GM04503 (cell line): ENCODE results near the gene GLI1.
"Not testable (repeated sequence)": the region's sequence is repeated elsewhere in the genome, so short reads cannot be mapped to it uniquely, and the experiment has no call there.

ENCODE experiments used
- DNase-seq: peaks from one replicate; pipeline ENCODE4 v3.0.0-alpha.2; 2012; ENCODE audit warnings: low read depth

GLI1 gene

GRCh38 chr12:57459750-57460467 is at the start of gene GLI1:
GLI1 (plus strand) TSS chr12:57459785; CDS start chr12:57463692, 3,907 bp downstream.
- no peak for DNase-seq

GRCh38 chr12:57410534-57410933 is 49.1 kb upstream of the GLI1 start:
- DNase-seq, result no peak

GRCh38 chr12:57414160-57414559 is 45.4 kb upstream of the GLI1 start:
- not testable (repeated sequence) for DNase-seq

GRCh38 chr12:57415088-57415487 is 44.5 kb upstream of the GLI1 start:
- no peak for DNase-seq

- DNase-seq, result no peak
These were observed 43.3 kb upstream of the GLI1 start for GRCh38 chr12:57416039-57416996.

GRCh38 chr12:57418255-57418654 is 41.3 kb upstream of the GLI1 start:
- no peak for DNase-seq

GRCh38 chr12:57419495-57419894 is 40.1 kb upstream of the GLI1 start:
- no peak for DNase-seq

GRCh38 chr12:57420482-57420881 is 39.1 kb upstream of the GLI1 start:
- no peak for DNase-seq

GRCh38 chr12:57426948-57427347 is 32.6 kb upstream of the GLI1 start:
- DNase-seq, result not testable (repeated sequence)

GRCh38 chr12:57428965-57429364 is 30.6 kb upstream of the GLI1 start:
- DNase-seq, result no peak

- DNase-seq, result no peak
These were observed 30.0 kb upstream of the GLI1 start for GRCh38 chr12:57429473-57430111.

GRCh38 chr12:57430112-57430930 is 29.3 kb upstream of the GLI1 start:
- no peak for DNase-seq

GRCh38 chr12:57430931-57431566 is 28.5 kb upstream of the GLI1 start, which contains the start of gene R3HDM2:
R3HDM2 (minus strand) TSS chr12:57431043; CDS start chr12:57310428, 120,615 bp downstream.
- no peak for DNase-seq

- DNase-seq, result no peak
These were observed 27.9 kb upstream of the GLI1 start for GRCh38 chr12:57431654-57432188.

- DNase-seq, result no peak
These were observed 26.2 kb upstream of the GLI1 start for GRCh38 chr12:57433370-57433769.

GRCh38 chr12:57434517-57435223 is 24.9 kb upstream of the GLI1 start, which contains the start of gene INHBC:
INHBC (plus strand) TSS chr12:57434784; CDS start chr12:57434887, 103 bp downstream.
- no peak for DNase-seq

GRCh38 chr12:57435293-57435692 is 24.3 kb upstream of the GLI1 start:
- DNase-seq, result no peak

GRCh38 chr12:57438400-57438799 is 21.2 kb upstream of the GLI1 start:
- DNase-seq, result no peak

- DNase-seq, result no peak
These were observed 19.8 kb upstream of the GLI1 start for GRCh38 chr12:57439762-57440266.

GRCh38 chr12:57441393-57441792 is 18.2 kb upstream of the GLI1 start:
- not testable (repeated sequence) for DNase-seq
